Measurements from ENCODE around the gene CD72.
"Not testable (repeated sequence)": the region's sequence is repeated elsewhere in the genome, so short reads cannot be mapped to it uniquely, and the experiment has no call there.

CD72 gene

GRCh38 chr9:35649431-35650340, 31.5 kb upstream of the CD72 start:
- DNase-seq = peak; percentile 73

DNA sequence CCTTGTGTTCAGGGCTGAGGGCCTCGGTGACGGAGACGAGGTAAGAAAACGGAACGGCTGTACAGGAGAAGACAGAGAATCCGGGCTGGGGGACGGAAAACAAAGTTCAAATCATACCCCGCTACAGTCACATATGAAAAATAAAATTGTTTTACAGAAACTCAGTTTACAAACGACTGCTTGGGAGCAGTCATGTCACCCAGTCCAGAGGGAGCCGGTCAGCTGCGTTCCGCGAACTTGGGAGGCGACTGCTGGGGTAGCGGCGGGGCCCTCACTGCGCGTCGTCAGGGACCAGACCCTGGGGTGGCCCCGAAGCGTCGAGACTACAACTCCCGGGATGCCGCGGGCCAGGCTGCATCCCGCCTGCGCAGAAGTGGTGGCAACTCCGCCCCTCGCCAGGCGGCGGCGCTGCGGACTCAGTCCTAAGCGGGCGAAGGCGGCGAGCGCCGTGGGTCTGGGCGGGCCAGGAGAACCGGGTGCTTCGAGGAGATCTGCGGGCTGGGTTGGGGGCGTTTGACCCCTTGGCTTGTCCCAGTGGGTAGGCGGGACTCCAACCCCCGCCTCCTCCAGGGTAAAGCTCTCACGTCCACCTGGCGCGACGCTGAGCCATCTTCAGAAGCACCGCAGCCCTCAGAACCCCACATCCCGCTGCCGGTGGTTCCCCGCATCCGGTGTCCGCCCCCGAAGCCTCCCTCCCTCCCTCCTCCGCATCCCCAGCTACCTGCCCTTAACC, 28.5 kb upstream of the CD72 start:
- peak; percentile 91 for DNase-seq

DNA sequence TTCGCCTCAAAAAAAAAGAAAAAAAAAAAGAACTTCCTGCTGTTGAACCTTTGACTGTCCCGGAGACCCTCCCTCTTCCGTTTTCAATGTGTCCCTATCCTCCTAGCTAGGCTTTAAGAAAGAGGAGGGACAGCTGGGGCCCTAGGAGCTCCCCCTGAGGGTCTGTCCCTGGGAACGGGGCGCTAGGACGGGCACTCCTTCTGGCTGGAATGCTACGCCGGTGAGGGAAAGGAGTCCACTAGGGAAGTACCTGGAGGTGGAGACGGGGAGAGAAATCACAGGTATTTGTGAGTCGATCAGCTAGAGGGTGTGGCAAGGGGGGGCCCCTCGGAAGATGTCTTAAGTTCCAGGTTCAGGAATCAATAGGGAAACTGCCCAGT, 27.9 kb upstream of the CD72 start:
- no peak for DNase-seq

DNA sequence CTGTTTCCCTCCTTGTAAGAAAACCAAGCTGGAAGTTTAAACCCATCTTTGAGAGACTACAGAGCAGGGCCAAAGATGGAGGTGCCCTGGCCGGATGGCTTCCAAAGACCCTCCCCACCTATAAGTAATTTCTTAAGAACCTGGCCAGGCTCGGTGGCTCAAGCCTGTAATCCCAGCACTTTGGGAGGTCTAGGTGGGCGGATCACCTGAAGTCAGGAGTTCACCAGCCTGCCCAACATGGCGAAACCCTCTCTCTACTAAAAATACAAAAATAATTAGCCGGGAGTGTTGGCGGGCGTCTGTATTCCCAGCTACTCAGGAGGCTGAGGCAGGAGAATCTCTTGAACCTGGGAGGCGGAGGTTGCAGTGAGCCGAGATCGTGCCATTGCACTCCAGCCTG, 27.5 kb upstream of the CD72 start:
- not testable (repeated sequence) for DNase-seq

DNA sequence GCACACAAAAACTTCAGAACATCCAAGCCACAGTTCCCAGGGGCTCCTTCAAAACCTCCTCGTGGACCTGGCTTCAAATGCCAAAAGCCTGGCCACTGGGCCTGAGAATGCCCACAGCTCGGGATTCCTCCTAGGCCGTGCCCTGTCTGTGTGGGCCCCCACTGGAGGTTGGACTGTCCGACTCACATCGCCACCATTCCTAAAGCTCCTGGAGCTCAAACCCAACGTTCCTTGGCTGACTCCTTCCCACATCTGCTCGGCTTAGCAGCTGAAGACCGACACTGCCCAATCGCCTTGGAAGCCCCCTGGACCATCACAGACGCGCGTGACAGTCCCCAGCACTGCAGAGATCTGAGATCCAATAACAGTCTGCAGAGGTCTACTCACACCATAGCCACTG, 24.8 kb upstream of the CD72 start:
- DNase-seq = no peak

DNA sequence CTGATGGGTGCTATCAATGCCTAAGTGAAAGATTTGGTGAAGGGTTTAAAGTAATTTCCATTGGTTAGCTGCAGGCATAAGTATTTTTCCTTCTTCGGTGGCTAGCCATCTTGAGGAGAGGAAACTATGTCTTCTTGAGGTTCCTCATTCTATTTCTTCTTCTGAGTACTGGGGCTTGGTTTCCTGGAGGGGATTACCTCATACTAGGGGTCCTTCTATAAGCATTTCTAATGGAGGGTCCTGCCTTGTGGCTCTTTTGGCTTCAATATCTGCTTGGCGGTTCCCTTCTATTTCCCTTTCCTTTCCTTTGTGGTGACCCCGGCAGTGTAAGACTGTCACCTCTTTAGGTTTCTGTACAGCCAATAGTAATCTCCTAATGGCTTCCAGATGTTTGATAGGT, 23.3 kb upstream of the CD72 start:
- DNase-seq = not testable (repeated sequence)

DNA sequence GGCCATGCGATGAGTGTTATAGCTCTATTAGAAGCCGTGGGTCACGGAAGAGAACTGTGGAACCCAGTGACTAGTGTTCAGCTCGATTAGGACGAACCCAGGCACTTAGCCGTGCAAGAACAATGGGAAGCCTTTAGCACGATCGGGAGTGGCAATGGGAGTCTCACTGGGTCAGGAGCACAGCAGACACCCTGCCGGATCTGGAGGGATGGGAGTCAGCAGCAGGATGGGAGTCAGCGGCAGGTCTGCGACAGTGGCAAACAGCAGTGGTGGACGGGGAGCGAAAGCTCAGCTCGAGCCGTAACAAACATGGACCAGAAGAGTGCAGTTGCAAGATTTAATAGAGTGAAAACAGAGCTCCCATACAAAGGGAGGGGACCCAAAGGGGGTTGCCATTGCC, 22.2 kb upstream of the CD72 start:
- not testable (repeated sequence) for DNase-seq

- DNase-seq = no peak
Observed at GRCh38 chr9:35639631-35640030, 21.4 kb upstream of the CD72 start.

DNA sequence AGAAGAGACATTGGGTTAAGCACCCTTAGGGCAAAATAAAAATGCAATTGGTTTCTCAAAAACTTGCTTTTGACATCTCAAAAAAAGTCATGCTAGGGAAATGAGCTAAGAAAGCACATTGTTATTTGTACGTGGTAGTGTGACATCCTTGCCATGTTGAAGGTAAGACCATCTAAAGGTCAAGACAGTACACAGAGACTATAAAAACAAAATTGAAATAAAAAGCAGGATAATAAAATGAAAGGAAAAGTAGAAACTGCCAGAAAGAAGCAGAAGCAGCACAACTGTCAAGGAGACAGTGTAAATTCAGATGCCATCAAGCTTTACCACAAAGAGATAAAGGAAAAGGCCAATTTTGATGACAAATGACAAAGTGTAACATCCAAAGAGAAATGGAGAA, 21.0 kb upstream of the CD72 start:
- DNase-seq = not testable (repeated sequence)

- DNase-seq = peak; percentile 63
Observed at GRCh38 chr9:35638751-35639150, 20.5 kb upstream of the CD72 start.

DNA sequence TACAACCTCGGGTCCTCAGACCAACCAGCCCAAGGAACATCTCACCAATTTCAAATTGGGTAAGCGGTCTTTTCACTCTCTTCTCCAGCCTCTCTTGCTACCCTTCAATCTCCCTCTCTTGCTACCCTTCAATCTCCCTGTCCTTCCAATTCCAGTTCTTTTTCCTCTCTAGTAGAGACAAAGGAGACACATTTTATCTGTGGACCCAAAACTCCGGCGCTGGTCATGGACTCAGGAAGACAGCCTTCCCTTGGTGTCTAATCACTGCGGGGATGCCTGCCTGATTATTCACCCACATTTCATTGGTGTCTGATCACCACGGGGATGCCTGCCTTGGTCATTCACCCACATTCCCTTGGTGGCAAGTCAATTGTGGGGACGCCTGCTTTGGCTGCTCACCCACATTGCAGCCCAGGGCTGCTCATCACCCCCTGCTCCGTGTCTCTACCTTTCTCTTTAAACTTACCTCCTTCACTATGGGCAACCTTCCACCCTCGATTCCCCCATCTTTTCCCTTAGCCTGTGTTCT, 19.3 kb upstream of the CD72 start:
- DNase-seq = not testable (repeated sequence)

DNA sequence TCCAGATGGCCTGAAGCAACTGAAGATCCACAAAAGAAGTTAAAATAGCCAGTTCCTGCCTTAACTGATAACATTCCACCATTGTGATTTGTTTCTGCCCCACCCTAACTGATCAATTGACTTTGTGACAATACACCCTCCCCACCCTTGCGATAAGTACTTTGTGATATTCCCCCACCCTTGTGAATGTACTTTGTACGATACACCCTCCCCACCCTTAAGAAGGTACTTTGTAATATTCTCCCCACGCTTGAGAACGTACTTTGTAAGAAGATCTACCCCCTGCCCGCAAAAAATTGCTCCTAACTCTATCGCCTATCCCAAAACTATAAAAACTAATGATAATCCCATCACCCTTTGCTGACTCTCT, 18.6 kb upstream of the CD72 start:
- not testable (repeated sequence) for DNase-seq

DNA sequence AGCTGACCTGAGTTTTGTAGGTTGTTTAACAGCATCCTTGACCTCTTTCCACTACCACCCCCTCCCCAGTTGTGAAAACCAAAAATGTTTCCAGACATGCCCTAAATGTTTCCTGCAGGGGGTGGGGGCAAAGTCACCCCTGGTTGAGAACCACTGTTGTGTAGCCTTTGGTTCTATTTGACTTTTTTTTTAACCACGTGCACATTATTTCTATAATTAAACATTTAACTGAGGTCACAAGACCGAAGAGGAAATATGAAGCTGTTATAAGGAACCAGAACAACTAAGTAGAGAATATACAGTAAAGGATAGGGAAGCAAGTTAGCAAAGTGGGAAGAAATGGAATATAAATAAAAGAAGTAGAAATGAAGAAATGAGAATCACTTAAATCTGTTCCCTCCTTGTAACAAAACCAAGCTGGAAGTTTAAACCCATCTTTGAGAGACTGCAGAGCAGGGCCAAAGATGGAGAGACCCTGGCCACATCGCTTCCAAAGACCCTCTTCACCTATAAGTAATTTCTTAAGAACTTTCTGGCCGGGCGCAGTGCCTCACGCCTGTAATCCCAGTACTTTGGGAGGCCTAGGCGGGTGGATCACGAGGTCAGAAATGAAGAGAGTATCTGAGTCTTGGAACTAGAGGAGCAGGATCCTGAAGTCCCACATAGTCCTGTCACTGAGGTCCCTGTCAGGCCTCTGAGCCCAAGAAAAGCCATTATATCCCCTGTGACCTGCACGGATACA, 18.1 kb upstream of the CD72 start:
- DNase-seq = no peak

- DNase-seq = no peak
Observed at GRCh38 chr9:35635730-35636129, 17.5 kb upstream of the CD72 start.

DNA sequence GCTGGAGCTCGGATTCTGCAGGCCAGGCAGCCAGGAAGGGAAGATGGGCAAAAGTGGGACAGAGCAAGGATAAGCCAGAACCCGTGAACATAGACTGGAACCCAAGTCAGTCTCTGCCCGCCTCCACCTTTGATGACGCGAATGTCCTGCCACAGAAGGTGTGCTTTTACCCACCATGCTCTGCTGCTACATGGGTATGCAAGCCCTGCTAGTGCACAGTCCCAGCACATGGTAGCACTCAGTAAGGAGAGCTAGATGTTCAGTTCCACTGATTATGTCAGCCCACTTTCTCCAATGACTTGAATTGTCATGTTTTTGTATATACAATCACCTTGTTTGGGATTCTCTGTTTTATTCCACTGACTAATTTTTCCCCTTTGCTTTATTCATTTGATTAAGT, 11.4 kb upstream of the CD72 start:
- no peak for DNase-seq

GRCh38 chr9:35628389-35628991, 10.3 kb upstream of the CD72 start:
- DNase-seq = no peak

DNA sequence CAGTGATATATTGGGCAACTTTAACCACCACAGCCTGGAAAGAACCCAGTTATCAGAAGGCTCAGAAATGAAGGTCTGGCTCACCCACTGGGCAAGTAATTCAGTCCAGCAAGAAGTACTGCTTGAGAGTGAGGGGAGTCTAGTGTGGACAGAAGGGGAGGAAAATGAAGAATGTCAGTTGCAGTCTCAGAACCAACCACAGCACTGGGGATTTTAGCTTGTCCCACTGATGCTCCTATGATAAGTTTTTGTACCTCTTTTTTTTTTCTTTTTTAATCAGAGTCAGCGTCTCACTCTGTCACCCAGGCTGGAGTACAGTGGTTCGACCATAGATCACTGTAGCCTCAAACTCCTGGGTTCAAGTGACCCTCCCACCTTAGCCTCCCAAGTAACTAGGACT, 9.4 kb upstream of the CD72 start:
- DNase-seq = no peak

- DNase-seq = no peak
Observed at GRCh38 chr9:35619800-35620158, 1.6 kb upstream of the CD72 start.

- peak; percentile 22 for DNase-seq
Observed at GRCh38 chr9:35618854-35619799, 914 bp upstream of the CD72 start.

- no peak for DNase-seq
Observed at GRCh38 chr9:35617548-35617947, 665 bp downstream of the CD72 start.

DNA sequence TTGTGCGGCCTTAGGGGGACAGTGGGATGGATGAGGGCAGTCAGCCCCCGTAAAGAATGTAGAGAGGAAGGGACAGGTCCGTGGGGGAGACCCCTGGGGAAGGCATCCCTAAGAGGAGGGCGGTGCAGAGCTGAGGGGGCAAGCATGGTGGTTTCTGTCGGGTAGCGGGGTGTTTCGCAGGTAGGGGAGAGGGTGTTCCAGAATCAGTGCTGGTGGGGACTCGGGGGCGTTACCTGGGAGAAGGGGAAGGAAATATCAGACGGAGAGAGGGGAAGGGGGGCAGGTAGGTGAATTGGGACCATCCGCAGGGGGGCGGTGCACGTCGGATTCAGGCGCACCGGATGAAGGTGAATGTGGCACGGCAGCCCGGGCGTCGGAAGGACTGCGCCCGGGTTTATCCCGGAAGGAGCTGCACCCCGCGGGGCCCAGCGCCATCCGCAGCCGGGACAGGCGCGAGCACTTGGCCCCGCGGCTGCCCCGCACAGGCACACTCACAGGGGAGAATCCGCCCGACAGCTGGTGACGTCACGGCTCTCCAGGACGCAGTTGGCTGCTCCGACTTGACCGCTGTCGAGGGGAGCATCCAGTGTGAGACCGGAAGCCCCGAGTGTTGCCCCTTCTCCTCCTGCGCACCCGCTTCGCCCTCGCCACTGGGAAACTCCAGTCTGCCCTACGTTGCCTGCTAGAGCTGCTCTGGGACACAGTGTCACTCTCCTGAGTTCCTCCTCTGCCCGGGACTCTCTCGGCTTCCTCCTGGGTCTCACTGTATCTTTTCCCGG, 1.3 kb downstream of the CD72 start:
- peak; percentile 82 for DNase-seq
